ENCODE measurements around the gene ABCG1.

ABCG1 gene

GRCh38 chr21:42263591-42264131, 44.7 kb downstream of the ABCG1 start:
- WGBS, 2 experiments (ENCODE audit: insufficient coverage in 2 of 2): 83 to 88% methylated on average over 16 to 17 of the region's 18 CpGs
- H3K4me1 ChIP-seq (ENCODE audit: control insufficient read depth, insufficient read depth, low read length, poor library complexity, severe bottlenecking): peaks cover 4% of the 10 kb centered on the region
- no peak overlapping the region for H3K27ac ChIP-seq (ENCODE audit: low read depth, low read length, severe bottlenecking)
- no peak overlapping the region for H3K4me3 ChIP-seq (ENCODE audit: extremely low read depth, insufficient read depth, low read length, poor library complexity, severe bottlenecking)
- no peaks in the 10 kb centered on the region for H3K36me3 ChIP-seq (ENCODE audit: control insufficient read depth, insufficient read depth, low read length)
- no peaks in the 10 kb centered on the region for H3K9me3 ChIP-seq (ENCODE audit: control insufficient read depth, low read length)

- 85 to 86% methylated on average over 10 to 12 of the region's 13 CpGs for WGBS, 2 experiments (ENCODE audit: insufficient coverage in 2 of 2)
- H3K4me1 ChIP-seq (ENCODE audit: control insufficient read depth, insufficient read depth, low read length, poor library complexity, severe bottlenecking): peaks cover 4% of the 10 kb centered on the region
- H3K4me3 ChIP-seq (ENCODE audit: extremely low read depth, insufficient read depth, low read length, poor library complexity, severe bottlenecking): no peak overlapping the region
- H3K27ac ChIP-seq (ENCODE audit: low read depth, low read length, severe bottlenecking): no peak overlapping the region
- H3K36me3 ChIP-seq (ENCODE audit: control insufficient read depth, insufficient read depth, low read length): no peaks in the 10 kb centered on the region
- H3K9me3 ChIP-seq (ENCODE audit: control insufficient read depth, low read length): no peaks in the 10 kb centered on the region
These were observed 45.6 kb downstream of the ABCG1 start for GRCh38 chr21:42264245-42265195.

- H3K4me1 ChIP-seq (ENCODE audit: control insufficient read depth, insufficient read depth, low read length, poor library complexity, severe bottlenecking): peaks cover 4% of the 10 kb centered on the region
- no peaks in the 10 kb centered on the region for H3K9me3 ChIP-seq (ENCODE audit: control insufficient read depth, low read length)
- WGBS, 2 experiments (ENCODE audit: insufficient coverage in 2 of 2): 82 to 96% methylated on average over 11 of the region's 12 CpGs
- no peaks in the 10 kb centered on the region for H3K36me3 ChIP-seq (ENCODE audit: control insufficient read depth, insufficient read depth, low read length)
- H3K4me3 ChIP-seq (ENCODE audit: extremely low read depth, insufficient read depth, low read length, poor library complexity, severe bottlenecking): no peak overlapping the region
- H3K27ac ChIP-seq (ENCODE audit: low read depth, low read length, severe bottlenecking): no peak overlapping the region
These were observed 46.4 kb downstream of the ABCG1 start for GRCh38 chr21:42265231-42265812.

GRCh38 chr21:42266971-42267556, 48.1 kb downstream of the ABCG1 start:
- H3K4me1 ChIP-seq (ENCODE audit: control insufficient read depth, insufficient read depth, low read length, poor library complexity, severe bottlenecking): peaks cover 4% of the 10 kb centered on the region
- no peak overlapping the region for H3K4me3 ChIP-seq (ENCODE audit: extremely low read depth, insufficient read depth, low read length, poor library complexity, severe bottlenecking)
- no peak overlapping the region for H3K27ac ChIP-seq (ENCODE audit: low read depth, low read length, severe bottlenecking)
- no peaks in the 10 kb centered on the region for H3K36me3 ChIP-seq (ENCODE audit: control insufficient read depth, insufficient read depth, low read length)
- H3K9me3 ChIP-seq (ENCODE audit: control insufficient read depth, low read length): no peaks in the 10 kb centered on the region
- 80 to 87% methylated on average over 1 to 6 of the region's 7 CpGs for WGBS, 2 experiments (ENCODE audit: insufficient coverage in 2 of 2)

- no peaks in the 10 kb centered on the region for H3K9me3 ChIP-seq (ENCODE audit: control insufficient read depth, low read length)
- no peak overlapping the region for H3K4me3 ChIP-seq (ENCODE audit: extremely low read depth, insufficient read depth, low read length, poor library complexity, severe bottlenecking)
- H3K36me3 ChIP-seq (ENCODE audit: control insufficient read depth, insufficient read depth, low read length): no peaks in the 10 kb centered on the region
- H3K27ac ChIP-seq (ENCODE audit: low read depth, low read length, severe bottlenecking): no peak overlapping the region
- WGBS, 2 experiments (ENCODE audit: insufficient coverage in 2 of 2): 83 to 85% methylated on average over 5 to 7 of the region's 10 CpGs
- H3K4me1 ChIP-seq (ENCODE audit: control insufficient read depth, insufficient read depth, low read length, poor library complexity, severe bottlenecking): peaks cover 2% of the 10 kb centered on the region
These were observed 50.4 kb downstream of the ABCG1 start for GRCh38 chr21:42269386-42269785.

- WGBS, 2 experiments (ENCODE audit: insufficient coverage in 2 of 2): 91 to 96% methylated on average over 5 to 6 of the region's 6 CpGs
- Histone ChIP-seq H3K4me1 (ENCODE audit: control insufficient read depth, insufficient read depth, low read length, poor library complexity, severe bottlenecking) (peaks cover 2% of the 10 kb centered on the region), H3K27ac (ENCODE audit: low read depth, low read length, severe bottlenecking) (no peak overlapping the region), H3K4me3 (ENCODE audit: extremely low read depth, insufficient read depth, low read length, poor library complexity, severe bottlenecking) (no peak overlapping the region), H3K36me3 (ENCODE audit: control insufficient read depth, insufficient read depth, low read length) (no peaks in the 10 kb centered on the region), H3K9me3 (ENCODE audit: control insufficient read depth, low read length) (no peaks in the 10 kb centered on the region)
These were observed 52.1 kb downstream of the ABCG1 start for GRCh38 chr21:42271065-42271464.

- Histone ChIP-seq H3K36me3 (ENCODE audit: control insufficient read depth, insufficient read depth, low read length) (no peaks in the 10 kb centered on the region), H3K27ac (ENCODE audit: low read depth, low read length, severe bottlenecking) (no peak overlapping the region), H3K4me3 (ENCODE audit: extremely low read depth, insufficient read depth, low read length, poor library complexity, severe bottlenecking) (no peak overlapping the region), H3K4me1 (ENCODE audit: control insufficient read depth, insufficient read depth, low read length, poor library complexity, severe bottlenecking) (peaks cover 2% of the 10 kb centered on the region), H3K9me3 (ENCODE audit: control insufficient read depth, low read length) (no peaks in the 10 kb centered on the region)
- 85 to 93% methylated on average over 13 to 14 of the region's 15 CpGs for WGBS, 2 experiments (ENCODE audit: insufficient coverage in 2 of 2)
These were observed 53.4 kb downstream of the ABCG1 start for GRCh38 chr21:42272109-42272962.

GRCh38 chr21:42272984-42273600, 54.2 kb downstream of the ABCG1 start:
- Histone ChIP-seq H3K27ac (ENCODE audit: low read depth, low read length, severe bottlenecking) (no peak overlapping the region), H3K4me3 (ENCODE audit: extremely low read depth, insufficient read depth, low read length, poor library complexity, severe bottlenecking) (no peak overlapping the region), H3K9me3 (ENCODE audit: control insufficient read depth, low read length) (no peaks in the 10 kb centered on the region), H3K4me1 (ENCODE audit: control insufficient read depth, insufficient read depth, low read length, poor library complexity, severe bottlenecking) (peaks cover 2% of the 10 kb centered on the region), H3K36me3 (ENCODE audit: control insufficient read depth, insufficient read depth, low read length) (no peaks in the 10 kb centered on the region)
- 80 to 90% methylated on average over 24 to 29 of the region's 29 CpGs for WGBS, 2 experiments (ENCODE audit: insufficient coverage in 2 of 2)

- 87 to 88% methylated on average over 11 to 13 of the region's 13 CpGs for WGBS, 2 experiments (ENCODE audit: insufficient coverage in 2 of 2)
- Histone ChIP-seq H3K36me3 (ENCODE audit: control insufficient read depth, insufficient read depth, low read length) (no peaks in the 10 kb centered on the region), H3K4me1 (ENCODE audit: control insufficient read depth, insufficient read depth, low read length, poor library complexity, severe bottlenecking) (no peaks in the 10 kb centered on the region), H3K4me3 (ENCODE audit: extremely low read depth, insufficient read depth, low read length, poor library complexity, severe bottlenecking) (no peak overlapping the region), H3K9me3 (ENCODE audit: control insufficient read depth, low read length) (no peaks in the 10 kb centered on the region), H3K27ac (ENCODE audit: low read depth, low read length, severe bottlenecking) (no peak overlapping the region)
These were observed 57.1 kb downstream of the ABCG1 start for GRCh38 chr21:42276076-42276475.

Measured in mesodermal cell (in vitro differentiated cells).